WTC11 (cell line): ENCODE data around the gene GRIK5. TPM values are rescaled to one million over a fixed set of nuclear protein-coding genes. Genes with fewer than 3 reads are reported as not detected.

Experiments
- ATAC-seq: fragments of 200-7000 bp; cut with Tn5 transposase; 2 replicates; pipeline ENCODE4 v1.10.0; 2021; ENCODE audit warnings: mild to moderate bottlenecking, moderate library complexity
- CTCF ChIA-PET: fragments of 300-600 bp; sonication (Branson Sonifier 250); formaldehyde crosslinking; loops from one replicate; lab custom pipeline; 2021; ENCODE audit warnings: antibody characterized with exemption; lab: Charles Lee
- POLR2A ChIA-PET: fragments of 350-600 bp; sonication (Branson Sonifier 250); formaldehyde crosslinking; loops from one replicate; lab custom pipeline; 2021; ENCODE audit warnings: antibody characterized with exemption; lab: Charles Lee
- DNase-seq: peaks from one replicate; pipeline ENCODE4 v3.0.0; 2021; ENCODE audit warnings: low spot score
- H3K27ac Mint-ChIP-seq: 2 replicates; pipeline ENCODE4 v1.8.0; 2021; ENCODE audit warnings: mixed read lengths
- H3K27me3 Mint-ChIP-seq: 2 replicates; pipeline ENCODE4 v1.8.0; 2021; ENCODE audit warnings: low read depth, mild to moderate bottlenecking, moderate library complexity, mixed read lengths
- H3K36me3 Mint-ChIP-seq: 2 replicates; pipeline ENCODE4 v1.8.0; 2021; ENCODE audit warnings: mixed read lengths
- H3K4me1 Mint-ChIP-seq: 2 replicates; pipeline ENCODE4 v1.8.0; 2022; ENCODE audit warnings: mixed read lengths
- H3K4me3 Mint-ChIP-seq: 2 replicates; pipeline ENCODE4 v1.8.0; 2021; ENCODE audit warnings: mild to moderate bottlenecking, moderate library complexity, mixed read lengths
- H3K9me3 Mint-ChIP-seq: 2 replicates; pipeline ENCODE4 v1.8.0; 2021; ENCODE audit warnings: mixed read lengths
- ATF6 ChIP-seq: sonication (generic); formaldehyde crosslinking; IDR thresholded peaks from 2 replicates; pipeline ENCODE4 v1.8.1; 2023; ENCODE audit warnings: mild to moderate bottlenecking, missing genetic modification reagents
- CDX4 ChIP-seq: fragments of 250-450 bp; sonication (Bioruptor Pico); IDR thresholded peaks from 2 replicates; pipeline ENCODE4 v1.9.0; 2021; ENCODE audit warnings: moderate library complexity, mild to moderate bottlenecking, inconsistent platforms, borderline replicate concordance
- CREM ChIP-seq: sonication (generic); formaldehyde crosslinking; IDR thresholded peaks from 2 replicates; pipeline ENCODE4 v1.8.1; 2022; ENCODE audit warnings: mild to moderate bottlenecking, missing genetic modification reagents, moderate library complexity
- ERG ChIP-seq: fragments of 250-450 bp; sonication (Bioruptor Pico); IDR thresholded peaks from 2 replicates; pipeline ENCODE4 v1.8.0; 2021; ENCODE audit warnings: mild to moderate bottlenecking
- ETV6 ChIP-seq: sonication (generic); formaldehyde crosslinking; IDR thresholded peaks from 2 replicates; pipeline ENCODE4 v1.8.1; 2022; ENCODE audit warnings: mild to moderate bottlenecking, missing genetic modification reagents
- FOXK1 ChIP-seq: sonication (generic); formaldehyde crosslinking; IDR thresholded peaks from 2 replicates; pipeline ENCODE4 v1.8.0; 2022; ENCODE audit warnings: mild to moderate bottlenecking, moderate library complexity, missing genetic modification reagents
- FOXP4 ChIP-seq: sonication (generic); formaldehyde crosslinking; IDR thresholded peaks from 2 replicates; pipeline ENCODE4 v1.8.0; 2022; ENCODE audit warnings: mild to moderate bottlenecking, missing genetic modification reagents
- HMGXB4 ChIP-seq: sonication (generic); formaldehyde crosslinking; IDR thresholded peaks from 2 replicates; pipeline ENCODE4 v1.8.1; 2023; ENCODE audit warnings: mild to moderate bottlenecking, moderate library complexity, missing genetic modification reagents
- IRF1 ChIP-seq: sonication (generic); formaldehyde crosslinking; IDR thresholded peaks from 2 replicates; pipeline ENCODE4 v1.8.0; 2023; ENCODE audit warnings: missing genetic modification reagents
- NFYB ChIP-seq: sonication (generic); formaldehyde crosslinking; conservative IDR thresholded peaks from 2 replicates; pipeline ENCODE4 v1.8.0; 2022; ENCODE audit warnings: low read depth, missing genetic modification reagents
- OVOL2 ChIP-seq: fragments of 250-450 bp; sonication (Bioruptor Pico); IDR thresholded peaks from 2 replicates; pipeline ENCODE4 v1.9.0; 2021; ENCODE audit warnings: mild to moderate bottlenecking, borderline replicate concordance
- SOX15 ChIP-seq: fragments of 250-450 bp; sonication (Bioruptor Pico); IDR thresholded peaks from 2 replicates; pipeline ENCODE4 v1.9.0; 2021; ENCODE audit warnings: mild to moderate bottlenecking
- TEAD1 ChIP-seq: sonication (generic); formaldehyde crosslinking; IDR thresholded peaks from 2 replicates; pipeline ENCODE4 v1.8.0; 2022; ENCODE audit warnings: mild to moderate bottlenecking, missing genetic modification reagents
- ZNF232 ChIP-seq: sonication (generic); formaldehyde crosslinking; IDR thresholded peaks from 2 replicates; pipeline ENCODE4 v1.8.0; 2022; ENCODE audit warnings: mild to moderate bottlenecking, missing genetic modification reagents
- ZNF281 ChIP-seq: sonication (generic); formaldehyde crosslinking; IDR thresholded peaks from 2 replicates; pipeline ENCODE4 v1.8.0; 2023; ENCODE audit warnings: mild to moderate bottlenecking, missing genetic modification reagents
- ZSCAN18 ChIP-seq: fragments of 250-450 bp; sonication (Bioruptor Pico); IDR thresholded peaks from 2 replicates; pipeline ENCODE4 v2.1.2; 2022; ENCODE audit warnings: mild to moderate bottlenecking, moderate library complexity
- total RNA-seq: library from RNA; stranded (reverse); gene quantifications from 3 replicates; pipeline ENCODE4 v1.2.3, GENCODE V29; 2021

Gene GRIK5
- total RNA-seq, 1 experiment from 2014 or later: 52.3 TPM

- TF ChIP-seq ZNF281 (no peak), IRF1 (CRISPR knock-in tag) (no peak)
These were observed 15.8 kb downstream of the GRIK5 start (continued) for GRCh38 chr19:42054205-42054604.

- no peaks in the 10 kb centered on the region for H3K4me1 Mint-ChIP-seq
- ChIA-PET POLR2A (interaction anchor here (0.6 kb wide), 1 partner anchor 1634 kb away, joined by 5 read pairs; no protein-coding TSS in a partner anchor), CTCF (interaction anchor here (1.6 to 1.8 kb wide), 2 partner anchors 18 to 25 kb away, joined by 8 read pairs; no protein-coding TSS in a partner anchor)
- no peaks in the 10 kb centered on the region for H3K27me3 Mint-ChIP-seq
- no peak overlapping the region for H3K4me3 Mint-ChIP-seq
- H3K9me3 Mint-ChIP-seq: no peaks in the 10 kb centered on the region
- DNase-seq (no peak), ATAC-seq (no peak)
- H3K27ac Mint-ChIP-seq: no peak overlapping the region
- TF ChIP-seq HMGXB4 (CRISPR knock-in tag) (no peak), NFYB (CRISPR knock-in tag) (no peak), SOX15 (CRISPR knock-in tag) (no peak), TEAD1 (no peak), FOXK1 (CRISPR knock-in tag) (no peak)
- H3K36me3 Mint-ChIP-seq: peaks cover 38% of the 10 kb centered on the region
These were observed 16.7 kb downstream of the GRIK5 start for GRCh38 chr19:42053037-42053935.

- no peaks in the 10 kb centered on the region for H3K4me1 Mint-ChIP-seq
- ATAC-seq (no peak), DNase-seq (no peak)
- no peak overlapping the region for H3K27ac Mint-ChIP-seq
- H3K27me3 Mint-ChIP-seq: no peaks in the 10 kb centered on the region
- TF ChIP-seq CDX4 (CRISPR knock-in tag): no peak
- TF ChIP-seq ZSCAN18: no peak
- no peak for TF ChIP-seq ETV6 (CRISPR knock-in tag)
- no peak for TF ChIP-seq ERG (CRISPR knock-in tag)
- no peak for TF ChIP-seq ATF6
- TF ChIP-seq FOXP4 (CRISPR knock-in tag): no peak
- no peak for TF ChIP-seq CREM (CRISPR knock-in tag)
- no peak for TF ChIP-seq OVOL2 (CRISPR knock-in tag)
- TF ChIP-seq ZNF232: no peak
- no peak for TF ChIP-seq TEAD1
- H3K36me3 Mint-ChIP-seq: peaks cover 40% of the 10 kb centered on the region
- no peak overlapping the region for H3K4me3 Mint-ChIP-seq
- H3K9me3 Mint-ChIP-seq: no peaks in the 10 kb centered on the region
- POLR2A ChIA-PET: interaction anchor here (0.6 kb wide), 1 partner anchor 1635 kb away, joined by 5 read pairs; no protein-coding TSS in a partner anchor
- CTCF ChIA-PET: interaction anchor here (1.6 to 1.8 kb wide), 2 partner anchors 17 to 24 kb away, joined by 8 read pairs; no protein-coding TSS in a partner anchor
These were observed 17.7 kb downstream of the GRIK5 start for GRCh38 chr19:42052241-42052863.
